HG03139 (cell line): ENCODE measurements around the gene JAML.

Experiments
- ATAC-seq: cut with Tn5 transposase; IDR thresholded peaks from one replicate; pipeline ENCODE4 v1.9.1; 2021; ENCODE audit not compliant: unreplicated experiment

JAML gene

GRCh38 chr11:118169300-118170140 is 55.3 kb downstream of the JAML start:
- no peak for ATAC-seq

GRCh38 chr11:118168751-118169150 is 56.1 kb downstream of the JAML start:
- ATAC-seq, result no peak

GRCh38 chr11:118168316-118168715 is 56.5 kb downstream of the JAML start:
- no peak for ATAC-seq

- ATAC-seq, result no peak
Measured at GRCh38 chr11:118167906-118168305, 56.9 kb downstream of the JAML start.

- no peak for ATAC-seq
Measured at GRCh38 chr11:118167253-118167652, 57.6 kb downstream of the JAML start.

GRCh38 chr11:118166641-118167040 is 58.2 kb downstream of the JAML start:
- ATAC-seq, result no peak

GRCh38 chr11:118164885-118165284 is 59.9 kb downstream of the JAML start:
- ATAC-seq, result no peak

- no peak for ATAC-seq
Measured at GRCh38 chr11:118163494-118163893, 61.3 kb downstream of the JAML start.

GRCh38 chr11:118162846-118163245 is 62.0 kb downstream of the JAML start:
- no peak for ATAC-seq

GRCh38 chr11:118161786-118162185 is 63.0 kb downstream of the JAML start:
- ATAC-seq, result no peak

- ATAC-seq, result no peak
Measured at GRCh38 chr11:118157186-118157895, 67.5 kb downstream of the JAML start.

- ATAC-seq, result no peak
Measured at GRCh38 chr11:118156531-118157185, 68.2 kb downstream of the JAML start.

- ATAC-seq, result no peak
Measured at GRCh38 chr11:118155776-118156530, 68.9 kb downstream of the JAML start.

GRCh38 chr11:118154641-118155040 is 70.2 kb downstream of the JAML start:
- ATAC-seq, result no peak

GRCh38 chr11:118153976-118154375 is 70.8 kb downstream of the JAML start:
- no peak for ATAC-seq

- no peak for ATAC-seq
Measured at GRCh38 chr11:118153516-118153915, 71.3 kb downstream of the JAML start.

- no peak for ATAC-seq
Measured at GRCh38 chr11:118152552-118153471, 72.0 kb downstream of the JAML start, which contains the start of gene SCN4B. TSS of gene SCN4B (minus strand) at chr11:118152823. CDS start at chr11:118152673, 150 bp downstream.

- no peak for ATAC-seq
Measured at GRCh38 chr11:118152020-118152551, 72.7 kb downstream of the JAML start.

GRCh38 chr11:118151431-118151830 is 73.4 kb downstream of the JAML start:
- ATAC-seq, result no peak

GRCh38 chr11:118149493-118149892 is 75.3 kb downstream of the JAML start:
- ATAC-seq, result no peak
